Stomach (tissue), 9 donors: ENCODE measurements around the gene NCKAP5L. TPM values are rescaled to one million over a fixed set of nuclear protein-coding genes. Genes with fewer than 3 reads are reported as not detected.

Source experiments
- DNase-seq, 2 donors: peaks; one replicate each; pipeline versions ENCODE4 v3.0.0 to v3.0.0-alpha.2; 2013 to 2019
- H3K27ac ChIP-seq, 5 donors: fragments of 200-600 bp in 4 of 5; sonication (generic) in 4 of 5; one replicate each; pipeline ENCODE4 v1.5.1; 2013 to 2019; ENCODE audit warnings: mild to moderate bottlenecking in 1 of 5, moderate library complexity in 1 of 5
- H3K27me3 ChIP-seq, 3 donors: fragments of 200-600 bp; sonication (generic); one replicate each; pipeline ENCODE4 v1.5.1; 2017 to 2019; ENCODE audit warnings: mixed run types in 1 of 3
- H3K36me3 ChIP-seq, 4 donors: fragments of 200-600 bp; sonication (generic); 1 replicate in 3 of 4; 2 replicates in 1 of 4; pipeline ENCODE4 v1.5.1; 2016 to 2019
- H3K4me1 ChIP-seq, 4 donors: fragments of 200-600 bp; sonication (generic); one replicate each; pipeline ENCODE4 v1.5.1; 2016 to 2019
- H3K4me3 ChIP-seq, 4 donors: fragments of 200-600 bp; sonication (generic) in 3 of 4; one replicate each; pipeline ENCODE4 v1.5.1; 2016 to 2019; ENCODE audit warnings: mild to moderate bottlenecking in 1 of 4
- H3K9me3 ChIP-seq, 4 donors: fragments of 200-600 bp; sonication (generic); one replicate each; pipeline ENCODE4 v1.5.1; 2016 to 2019
- EP300 ChIP-seq: sonication (generic); formaldehyde crosslinking; IDR thresholded peaks from one replicate; pipeline ENCODE4 v1.6.1; 2017; ENCODE audit warnings: antibody characterized with exemption
- POLR2A ChIP-seq, 4 donors: fragments of 450-650 bp; IDR thresholded peaks; one replicate each; pipeline ENCODE4 v1.6.1; 2016; ENCODE audit warnings: antibody characterized with exemption in 4 of 4, control low read depth in 2 of 4, mild to moderate bottlenecking in 1 of 4, moderate library complexity in 1 of 4
- POLR2AphosphoS5 ChIP-seq, 3 donors: sonication (generic); formaldehyde crosslinking; IDR thresholded peaks; one replicate each; pipeline ENCODE4 v1.6.1; 2016; ENCODE audit warnings: antibody characterized with exemption in 3 of 3
- WGBS, 5 donors: extraction: QIAGEN DNeasy Blood & Tissue Kit in 3 of 5; methylation state at CpG; one replicate each; pipeline versions ENCODE4 v1.1.5 to v1.1.7; 2013 to 2018; 5-methylcytosine and 5-hydroxymethylcytosine counted together
- intact Hi-C: fragments of 100-400 bp; cut with DNase I; formaldehyde crosslinking; loops from one replicate; pipeline ENCODE4 v1.15.1; 2023; ENCODE audit warnings: low total_unique reads
- polyA plus RNA-seq, 3 donors: library from polyadenylated mRNA; stranded (reverse); fragments of 200-250 nt; gene quantifications; one replicate each; pipeline ENCODE4 v1.2.3, GENCODE V29; 2013
- small RNA-seq, 4 donors: library from RNA; depleted of rRNA; stranded (forward); fragments of <200 nt; gene quantifications; one replicate each; pipeline ENCODE3, GENCODE V24; 2016
- total RNA-seq, 5 donors: library from RNA; depleted of rRNA; stranded (reverse); fragments of >200 nt; gene quantifications; one replicate each; pipeline versions ENCODE4 v1.1.0 to v1.2.3, GENCODE V29; 2014 to 2016
- TF ChIP-seq, protein P1 (sequence below), 7 experiments: fragments of 450-650 bp in 4 of 7; fragments of 200-600 bp in 3 of 7; sonication (generic) in 3 of 7; IDR thresholded peaks; one replicate each; pipeline ENCODE4 v1.5.1; 2016 to 2019; ENCODE audit warnings: antibody characterized with exemption in 7 of 7, control low read depth in 2 of 7, mild to moderate bottlenecking in 1 of 7
- donor health status: healthy with polysubstance abuse.
- donor health status: Bipolar disorder and iron deficiency.
- donor health status: healthy.

NCKAP5L gene
- total and polyA plus RNA-seq, 8 donors = 3.5 to 16.5 (median 7.0) TPM

DNA sequence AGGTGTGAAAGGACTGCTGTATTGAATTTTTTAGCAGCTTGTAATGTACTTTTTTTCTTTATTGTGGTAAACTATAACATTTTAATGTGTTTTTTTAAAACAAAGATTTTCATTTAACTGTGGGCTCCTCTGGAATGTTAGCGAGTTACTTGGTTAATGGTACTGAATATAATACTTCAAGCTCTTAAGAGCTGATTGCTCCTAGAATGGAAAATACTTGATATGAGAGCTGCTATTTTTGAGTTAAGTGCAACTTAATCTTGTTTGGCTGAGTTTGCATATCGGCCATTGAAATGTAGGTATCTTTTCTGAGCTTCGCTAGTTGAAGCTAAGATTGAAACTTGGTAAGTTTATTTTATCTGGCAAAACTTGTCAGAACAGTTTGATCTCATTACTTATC is 79.4 kb downstream of the NCKAP5L start:
- H3K4me1 ChIP-seq = peaks cover 80 to 100% (median 92%) of the 10 kb centered on the region in 4 donors

DNA sequence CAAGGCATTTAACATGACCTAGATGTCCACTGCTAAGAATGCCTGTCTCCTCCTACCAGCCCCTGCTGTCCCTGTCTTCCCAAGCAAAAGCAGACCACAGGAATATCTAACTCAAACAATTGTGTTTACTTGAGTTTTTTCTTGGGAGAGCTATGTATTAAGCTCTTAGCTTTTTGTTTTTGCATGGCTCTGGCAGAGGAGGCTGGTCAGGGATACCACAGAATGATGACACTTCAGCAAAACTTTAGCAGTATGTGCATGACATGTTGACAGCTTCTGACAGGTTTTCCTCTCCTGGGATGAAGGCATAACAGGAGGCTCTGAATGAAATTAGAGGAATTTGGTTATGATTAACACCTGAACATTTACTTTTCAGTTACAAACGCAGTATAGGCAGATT is 79.9 kb downstream of the NCKAP5L start:
- Histone ChIP-seq H3K4me1 (peaks cover 85 to 100% (median 93%) of the 10 kb centered on the region in 4 donors), H3K27me3 (no peaks in the 10 kb centered on the region), H3K4me3 (no peak overlapping the region), H3K36me3 (peaks cover 6 to 24% (median 12%) of the 10 kb centered on the region in 4 donors), H3K27ac (no peak overlapping the region), H3K9me3 (no peaks in the 10 kb centered on the region)
- TF ChIP-seq POLR2AphosphoS5 (IDR thresholded peaks at IDR 0.05) (no peak), EP300 (no peak), POLR2A (IDR thresholded peaks at IDR 0.05) (no peak)
- TF ChIP-seq, protein P1, sequence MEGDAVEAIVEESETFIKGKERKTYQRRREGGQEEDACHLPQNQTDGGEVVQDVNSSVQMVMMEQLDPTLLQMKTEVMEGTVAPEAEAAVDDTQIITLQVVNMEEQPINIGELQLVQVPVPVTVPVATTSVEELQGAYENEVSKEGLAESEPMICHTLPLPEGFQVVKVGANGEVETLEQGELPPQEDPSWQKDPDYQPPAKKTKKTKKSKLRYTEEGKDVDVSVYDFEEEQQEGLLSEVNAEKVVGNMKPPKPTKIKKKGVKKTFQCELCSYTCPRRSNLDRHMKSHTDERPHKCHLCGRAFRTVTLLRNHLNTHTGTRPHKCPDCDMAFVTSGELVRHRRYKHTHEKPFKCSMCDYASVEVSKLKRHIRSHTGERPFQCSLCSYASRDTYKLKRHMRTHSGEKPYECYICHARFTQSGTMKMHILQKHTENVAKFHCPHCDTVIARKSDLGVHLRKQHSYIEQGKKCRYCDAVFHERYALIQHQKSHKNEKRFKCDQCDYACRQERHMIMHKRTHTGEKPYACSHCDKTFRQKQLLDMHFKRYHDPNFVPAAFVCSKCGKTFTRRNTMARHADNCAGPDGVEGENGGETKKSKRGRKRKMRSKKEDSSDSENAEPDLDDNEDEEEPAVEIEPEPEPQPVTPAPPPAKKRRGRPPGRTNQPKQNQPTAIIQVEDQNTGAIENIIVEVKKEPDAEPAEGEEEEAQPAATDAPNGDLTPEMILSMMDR (IDR thresholded peaks at IDR 0.05) = no peak
- no peak for DNase-seq
- intact Hi-C loops = no loop called here
- WGBS, 5 donors = 17 to 53% (median 26%) methylated on average over 1 of the region's 1 CpG

More for the DNA sequence above, 79.4 kb downstream of the NCKAP5L start:
- H3K9me3 ChIP-seq = no peaks in the 10 kb centered on the region
- no peak overlapping the region for H3K4me3 ChIP-seq
- no peak for TF ChIP-seq POLR2A (IDR thresholded peaks at IDR 0.05)
- TF ChIP-seq EP300 = no peak
- TF ChIP-seq POLR2AphosphoS5 (IDR thresholded peaks at IDR 0.05) = no peak
- TF ChIP-seq, protein P1 (IDR thresholded peaks at IDR 0.05) = no peak
- WGBS, 5 donors = 22 to 42% (median 33%) methylated on average over 3 of the region's 3 CpGs
- DNase-seq = no peak
- no peaks in the 10 kb centered on the region for H3K27me3 ChIP-seq
- intact Hi-C loops = no loop called here
- peaks cover 11 to 29% (median 17%) of the 10 kb centered on the region in 4 donors for H3K36me3 ChIP-seq
- H3K27ac ChIP-seq = no peak overlapping the region

- no peaks in the 10 kb centered on the region for H3K9me3 ChIP-seq
- peak overlapping the region in 3 of 5 donors; percentile 9 to 24 (median 16) for H3K27ac ChIP-seq
- no peaks in the 10 kb centered on the region for H3K27me3 ChIP-seq
- peaks cover 0 to 6% (median under 1%) of the 10 kb centered on the region in 4 donors for H3K36me3 ChIP-seq
- TF ChIP-seq, protein P1 (IDR thresholded peaks at IDR 0.05) = no peak
- TF ChIP-seq POLR2A (IDR thresholded peaks at IDR 0.05) = no peak
- TF ChIP-seq POLR2AphosphoS5 (IDR thresholded peaks at IDR 0.05) = no peak
- no peak for TF ChIP-seq EP300
- intact Hi-C loops = no loop called here
- 29 to 55% (median 38%) methylated on average over 3 of the region's 3 CpGs for WGBS, 5 donors
- peaks cover 59 to 79% (median 68%) of the 10 kb centered on the region in 4 donors for H3K4me1 ChIP-seq
- DNase-seq = no peak
- peak overlapping the region in 2 of 4 donors; percentile 0 to 56 for H3K4me3 ChIP-seq
Observed at GRCh38 chr12:49744363-49744885, 83.8 kb downstream of the NCKAP5L start.

GRCh38 chr12:49741882-49742620 is 86.2 kb downstream of the NCKAP5L start:
- peak overlapping the region; percentile 93 to 98 (median 97) for H3K27ac ChIP-seq
- peak in 2 of 3 donors; percentile 60 to 62 for TF ChIP-seq POLR2AphosphoS5 (IDR thresholded peaks at IDR 0.05)
- no peak for TF ChIP-seq POLR2A (IDR thresholded peaks at IDR 0.05)
- 0% methylated on average over 25 to 35 of the region's 35 CpGs for WGBS, 5 donors
- H3K9me3 ChIP-seq = no peaks in the 10 kb centered on the region
- peak; percentile 93 to 94 for DNase-seq
- H3K4me3 ChIP-seq = peak overlapping the region; percentile 56 to 80 (median 77)
- intact Hi-C loops = no loop called here
- peaks cover 0 to under 1% (median 0%) of the 10 kb centered on the region in 4 donors for H3K36me3 ChIP-seq
- no peaks in the 10 kb centered on the region for H3K27me3 ChIP-seq
- H3K4me1 ChIP-seq = peaks cover 43 to 56% (median 48%) of the 10 kb centered on the region in 4 donors

Small RNAs within 50 kb of the gene (small RNA-seq; reads per million reads assigned to genes)
- gene LSM6P2 = 0 reads per million in 4 donors

Other genes with a start within 250 kb of the NCKAP5L start
- gene FAM186B, start 222.8 kb downstream of the NCKAP5L start, total RNA-seq = 1 to 10 TPM in 1 of 5 donors, under 1 TPM in 2, not detected in 2; 0.18 to 7.0 (median 0.29) TPM
- gene FAM186B, start 222.8 kb downstream of the NCKAP5L start, polyA plus RNA-seq = under 1 TPM in 1 of 3 donors, not detected in 2; 0.25 TPM
- 10 to 100 TPM in 3 of 5 donors, 1 to 10 TPM in 2; 6.7 to 39.7 (median 14.0) TPM for gene PRPF40B, start 204.9 kb downstream of the NCKAP5L start, total RNA-seq
- gene PRPF40B, start 204.9 kb downstream of the NCKAP5L start, polyA plus RNA-seq = 10 to 100 TPM in 2 of 3 donors, 1 to 10 TPM in 1; 6.6 to 17.4 (median 12.6) TPM
- gene FMNL3, start 121.0 kb downstream of the NCKAP5L start, total RNA-seq = 10 to 100 TPM in 2 of 5 donors, 1 to 10 TPM in 3; 2.9 to 28.5 (median 9.6) TPM
- 1 to 10 TPM; 2.1 to 8.1 (median 5.2) TPM for gene FMNL3, start 121.0 kb downstream of the NCKAP5L start, polyA plus RNA-seq
- gene TMBIM6, start 86.9 kb downstream of the NCKAP5L start, total RNA-seq = 100 to 1,000 TPM in 4 of 5 donors, 10 to 100 TPM in 1; 94.5 to 606 (median 420) TPM
- gene TMBIM6, start 86.9 kb downstream of the NCKAP5L start, polyA plus RNA-seq = 100 to 1,000 TPM in 2 of 3 donors, 10 to 100 TPM in 1; 79.6 to 207 (median 160) TPM
- gene BCDIN3D, start 14.7 kb upstream of the NCKAP5L start, total RNA-seq = 10 to 100 TPM in 1 of 5 donors, 1 to 10 TPM in 2, under 1 TPM in 1, not detected in 1; 0.58 to 14.7 (median 3.6) TPM
- 1 to 10 TPM; 1.8 to 2.7 (median 2.6) TPM for gene BCDIN3D, start 14.7 kb upstream of the NCKAP5L start, polyA plus RNA-seq
- 10 to 100 TPM in 2 of 5 donors, 1 to 10 TPM in 3; 1.2 to 44.6 (median 2.2) TPM for gene FAIM2, start 75.5 kb upstream of the NCKAP5L start, total RNA-seq
- gene FAIM2, start 75.5 kb upstream of the NCKAP5L start, polyA plus RNA-seq = 1 to 10 TPM; 1.1 to 1.8 (median 1.6) TPM
- gene AQP2, start 122.3 kb upstream of the NCKAP5L start, total RNA-seq = under 1 TPM in 1 of 5 donors, not detected in 4; 0.92 TPM
- gene AQP2, start 122.3 kb upstream of the NCKAP5L start, polyA plus RNA-seq = not detected
- gene AQP5, start 133.5 kb upstream of the NCKAP5L start, total RNA-seq = 10 to 100 TPM in 1 of 5 donors, 1 to 10 TPM in 2, not detected in 2; 4.9 to 12.5 (median 6.6) TPM
- gene AQP5, start 133.5 kb upstream of the NCKAP5L start, polyA plus RNA-seq = 10 to 100 TPM in 2 of 3 donors, 1 to 10 TPM in 1; 2.9 to 54.3 (median 10.6) TPM
- gene AQP6, start 144.5 kb upstream of the NCKAP5L start, total RNA-seq = under 1 TPM in 2 of 5 donors, not detected in 3; 0.18 to 0.45 TPM
- under 1 TPM in 1 of 3 donors, not detected in 2; 0.58 TPM for gene AQP6, start 144.5 kb upstream of the NCKAP5L start, polyA plus RNA-seq
- gene RACGAP1, start 197.1 kb upstream of the NCKAP5L start, total RNA-seq = 10 to 100 TPM in 4 of 5 donors, 1 to 10 TPM in 1; 9.3 to 36.7 (median 12.9) TPM
- 10 to 100 TPM in 2 of 3 donors, 1 to 10 TPM in 1; 7.9 to 13.4 (median 11.2) TPM for gene RACGAP1, start 197.1 kb upstream of the NCKAP5L start, polyA plus RNA-seq
- gene ASIC1, start 229.2 kb upstream of the NCKAP5L start, total RNA-seq = 1 to 10 TPM in 2 of 5 donors, under 1 TPM in 2, not detected in 1; 0.45 to 3.5 (median 1.3) TPM
- gene ASIC1, start 229.2 kb upstream of the NCKAP5L start, polyA plus RNA-seq = 1 to 10 TPM in 2 of 3 donors, under 1 TPM in 1; 0.92 to 2.6 (median 1.2) TPM